WTC11 (cell line): ENCODE results near the gene FOXG1. TPM values are rescaled to one million over a fixed set of nuclear protein-coding genes. Genes with fewer than 3 reads are reported as not detected.

Experiments
- ATAC-seq: fragments of 200-7000 bp; cut with Tn5 transposase; 2 replicates; pipeline ENCODE4 v1.10.0; 2021; ENCODE audit warnings: mild to moderate bottlenecking, moderate library complexity
- CTCF ChIA-PET: fragments of 300-600 bp; sonication (Branson Sonifier 250); formaldehyde crosslinking; loops from one replicate; lab custom pipeline; 2021; ENCODE audit warnings: antibody characterized with exemption; lab: Charles Lee
- POLR2A ChIA-PET: fragments of 350-600 bp; sonication (Branson Sonifier 250); formaldehyde crosslinking; loops from one replicate; lab custom pipeline; 2021; ENCODE audit warnings: antibody characterized with exemption; lab: Charles Lee
- DNase-seq: peaks from one replicate; pipeline ENCODE4 v3.0.0; 2021; ENCODE audit warnings: low spot score
- H3K27ac Mint-ChIP-seq: 2 replicates; pipeline ENCODE4 v1.8.0; 2021; ENCODE audit warnings: mixed read lengths
- H3K27me3 Mint-ChIP-seq: 2 replicates; pipeline ENCODE4 v1.8.0; 2021; ENCODE audit warnings: low read depth, mild to moderate bottlenecking, moderate library complexity, mixed read lengths
- H3K36me3 Mint-ChIP-seq: 2 replicates; pipeline ENCODE4 v1.8.0; 2021; ENCODE audit warnings: mixed read lengths
- H3K4me1 Mint-ChIP-seq: 2 replicates; pipeline ENCODE4 v1.8.0; 2022; ENCODE audit warnings: mixed read lengths
- H3K4me3 Mint-ChIP-seq: 2 replicates; pipeline ENCODE4 v1.8.0; 2021; ENCODE audit warnings: mild to moderate bottlenecking, moderate library complexity, mixed read lengths
- H3K9me3 Mint-ChIP-seq: 2 replicates; pipeline ENCODE4 v1.8.0; 2021; ENCODE audit warnings: mixed read lengths
- EMX1 ChIP-seq: fragments of 250-450 bp; sonication (Bioruptor Pico); IDR thresholded peaks from 2 replicates; pipeline ENCODE4 v1.8.0; 2021; ENCODE audit warnings: mild to moderate bottlenecking
- FOXJ3 ChIP-seq: sonication (generic); formaldehyde crosslinking; IDR thresholded peaks from 2 replicates; pipeline ENCODE4 v1.9.0; 2021; ENCODE audit warnings: missing genetic modification reagents, mild to moderate bottlenecking, borderline replicate concordance
- JAZF1 ChIP-seq: fragments of 250-450 bp; sonication (Bioruptor Pico); IDR thresholded peaks from 2 replicates; pipeline ENCODE4 v1.9.0; 2021; ENCODE audit warnings: moderate library complexity, mild to moderate bottlenecking, inconsistent platforms
- NFATC4 ChIP-seq: fragments of 250-450 bp; sonication (Bioruptor Pico); IDR thresholded peaks from 2 replicates; pipeline ENCODE4 v1.9.0; 2021; ENCODE audit warnings: mild to moderate bottlenecking
- RELA ChIP-seq: sonication (generic); formaldehyde crosslinking; IDR thresholded peaks from 2 replicates; pipeline ENCODE4 v1.8.1; 2022; ENCODE audit warnings: missing genetic modification reagents, mild to moderate bottlenecking, borderline replicate concordance
- SOX15 ChIP-seq: fragments of 250-450 bp; sonication (Bioruptor Pico); IDR thresholded peaks from 2 replicates; pipeline ENCODE4 v1.9.0; 2021; ENCODE audit warnings: mild to moderate bottlenecking
- ZNF263 ChIP-seq: sonication (generic); formaldehyde crosslinking; IDR thresholded peaks from 2 replicates; pipeline ENCODE4 v1.8.1; 2022; ENCODE audit warnings: low read depth, mild to moderate bottlenecking, moderate library complexity, missing genetic modification reagents
- total RNA-seq: library from RNA; stranded (reverse); gene quantifications from 3 replicates; pipeline ENCODE4 v1.2.3, GENCODE V29; 2021
- TF ChIP-seq, protein P1 (sequence below): sonication (generic); formaldehyde crosslinking; IDR thresholded peaks from 2 replicates; pipeline ENCODE4 v1.8.1; 2022; ENCODE audit warnings: mild to moderate bottlenecking, moderate library complexity, missing genetic modification reagents
- TF ChIP-seq, protein P2 (sequence below): sonication (generic); formaldehyde crosslinking; conservative IDR thresholded peaks from 2 replicates; pipeline ENCODE4 v1.8.1; 2022; ENCODE audit warnings: mild to moderate bottlenecking, missing genetic modification reagents
- TF ChIP-seq, protein P3 (sequence below): sonication (generic); formaldehyde crosslinking; IDR thresholded peaks from 2 replicates; pipeline ENCODE4 v1.8.0; 2022; ENCODE audit warnings: mild to moderate bottlenecking, missing genetic modification reagents
- TF ChIP-seq, protein P4 (sequence below): fragments of 250-450 bp; sonication (Bioruptor Pico); IDR thresholded peaks from 2 replicates; pipeline ENCODE4 v1.8.0; 2021; ENCODE audit warnings: mild to moderate bottlenecking
- TF ChIP-seq, protein P5 (sequence below): fragments of 250-450 bp; sonication (Bioruptor Pico); conservative IDR thresholded peaks from 2 replicates; pipeline ENCODE4 v1.9.0; 2021; ENCODE audit warnings: mild to moderate bottlenecking
- TF ChIP-seq, protein P6 (sequence below): sonication (generic); formaldehyde crosslinking; IDR thresholded peaks from 2 replicates; pipeline ENCODE4 v1.8.0; 2022; ENCODE audit warnings: mild to moderate bottlenecking, missing genetic modification reagents

FOXG1 gene
- total RNA-seq, 1 experiment from 2014 or later: 0.09 TPM

DNA sequence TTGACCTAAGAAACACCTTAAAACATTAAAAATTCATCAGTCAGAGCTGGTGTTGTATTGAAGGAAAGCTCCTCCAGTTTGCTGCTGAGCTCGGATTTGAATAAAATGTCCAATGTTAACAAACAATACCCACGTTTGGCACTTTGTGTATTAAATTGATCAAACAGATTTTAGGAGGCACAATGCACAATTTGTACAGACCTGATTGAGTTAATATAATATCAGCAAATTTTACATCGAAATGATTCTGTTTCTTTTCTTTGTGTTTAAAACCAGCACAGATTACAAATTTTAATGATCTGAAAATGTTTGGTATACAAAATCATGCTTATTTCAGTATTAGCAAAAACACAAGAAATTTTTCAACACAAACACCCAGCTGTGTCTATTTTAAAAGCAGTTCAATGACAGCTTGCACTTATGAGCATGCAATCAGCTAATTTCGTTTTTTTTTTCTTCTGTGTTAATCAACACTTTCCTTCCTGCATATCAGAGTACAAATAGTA lies 2.8 kb upstream of the FOXG1 start:
- CTCF ChIA-PET: interaction anchor here (1.1 to 6.2 kb wide), 4 partner anchors 8 to 758 kb away, joined by 3 to 60 read pairs (median 23); no protein-coding TSS in a partner anchor
- no peak overlapping the region for H3K27ac Mint-ChIP-seq

DNA sequence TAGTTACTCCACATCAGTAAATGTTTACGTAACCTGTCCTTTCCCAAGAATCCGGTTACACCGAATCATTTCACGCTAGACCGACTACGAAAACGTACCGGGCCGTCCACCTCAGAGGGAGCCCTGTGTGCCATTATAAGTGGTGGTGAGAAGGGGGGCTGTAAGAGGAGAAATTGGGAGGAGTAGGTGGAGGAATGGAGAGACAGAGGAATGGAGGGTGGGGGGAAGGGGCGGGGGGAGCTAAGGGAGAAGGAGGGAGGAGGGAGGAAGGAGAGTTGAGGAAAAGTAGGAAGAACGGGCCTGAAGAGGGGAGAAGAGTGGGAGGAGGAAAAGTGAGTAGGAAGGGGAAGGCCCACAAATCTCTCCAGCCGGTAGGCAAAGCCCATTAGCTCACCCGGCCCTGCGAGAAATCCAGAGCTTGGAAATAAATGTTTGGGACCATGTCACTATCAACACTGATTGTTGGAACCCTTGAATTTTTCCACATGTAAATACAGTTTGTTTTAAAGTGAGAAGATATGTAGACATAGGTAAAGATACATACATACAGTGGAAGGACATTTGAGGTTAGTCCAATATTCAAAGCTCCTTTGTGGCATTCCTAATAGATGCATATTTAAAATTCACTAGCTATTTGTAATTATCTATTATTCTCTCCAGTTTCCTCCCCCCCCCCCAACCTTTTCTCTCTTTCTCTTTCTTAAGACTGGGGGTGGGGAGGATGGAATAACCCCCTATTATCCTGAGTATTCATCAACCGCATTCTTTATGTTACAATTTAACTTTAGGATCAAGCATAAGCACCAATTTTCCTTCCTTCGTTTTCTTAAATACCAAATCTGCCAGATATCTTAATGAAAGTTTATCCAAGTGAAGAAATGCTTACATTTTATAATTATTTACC lies 2.1 kb upstream of the FOXG1 start:
- no peak for DNase-seq
- CTCF ChIA-PET: interaction anchor here (0.6 to 6.2 kb wide), 7 partner anchors 8 to 1610 kb away, joined by 3 to 60 read pairs (median 5); no protein-coding TSS in a partner anchor
- no peaks in the 10 kb centered on the region for H3K9me3 Mint-ChIP-seq

More for the DNA sequence above, 2.8 kb upstream of the FOXG1 start:
- ATAC-seq: no peak
- POLR2A ChIA-PET: interaction anchor here (2.7 kb wide), 1 partner anchor 10 kb away, joined by 9 read pairs; no protein-coding TSS in a partner anchor
- Mint-ChIP-seq H3K4me1 (peaks cover 54% of the 10 kb centered on the region), H3K4me3 (peak overlapping the region; percentile 44), H3K9me3 (no peaks in the 10 kb centered on the region), H3K27me3 (peaks cover 97% of the 10 kb centered on the region), H3K36me3 (no peaks in the 10 kb centered on the region)
- DNase-seq: no peak
- TF ChIP-seq, protein P1, sequence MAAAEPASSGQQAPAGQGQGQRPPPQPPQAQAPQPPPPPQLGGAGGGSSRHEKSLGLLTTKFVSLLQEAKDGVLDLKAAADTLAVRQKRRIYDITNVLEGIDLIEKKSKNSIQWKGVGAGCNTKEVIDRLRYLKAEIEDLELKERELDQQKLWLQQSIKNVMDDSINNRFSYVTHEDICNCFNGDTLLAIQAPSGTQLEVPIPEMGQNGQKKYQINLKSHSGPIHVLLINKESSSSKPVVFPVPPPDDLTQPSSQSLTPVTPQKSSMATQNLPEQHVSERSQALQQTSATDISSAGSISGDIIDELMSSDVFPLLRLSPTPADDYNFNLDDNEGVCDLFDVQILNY (CRISPR knock-in tag): no peak
- TF ChIP-seq EMX1 (CRISPR knock-in tag) (no peak), JAZF1 (CRISPR knock-in tag) (no peak), FOXJ3 (CRISPR knock-in tag) (no peak), SOX15 (no peak), RELA (CRISPR knock-in tag) (no peak)
- TF ChIP-seq, protein P2, sequence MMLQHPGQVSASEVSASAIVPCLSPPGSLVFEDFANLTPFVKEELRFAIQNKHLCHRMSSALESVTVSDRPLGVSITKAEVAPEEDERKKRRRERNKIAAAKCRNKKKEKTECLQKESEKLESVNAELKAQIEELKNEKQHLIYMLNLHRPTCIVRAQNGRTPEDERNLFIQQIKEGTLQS (CRISPR knock-in tag): no peak

More for the DNA sequence above, 2.1 kb upstream of the FOXG1 start:
- Mint-ChIP-seq H3K27me3 (peaks cover 97% of the 10 kb centered on the region), H3K27ac (no peak overlapping the region), H3K4me1 (peaks cover 51% of the 10 kb centered on the region), H3K4me3 (peak overlapping the region; percentile 44), H3K36me3 (no peaks in the 10 kb centered on the region)
- peak; percentile 4 for ATAC-seq
- TF ChIP-seq, protein P3, sequence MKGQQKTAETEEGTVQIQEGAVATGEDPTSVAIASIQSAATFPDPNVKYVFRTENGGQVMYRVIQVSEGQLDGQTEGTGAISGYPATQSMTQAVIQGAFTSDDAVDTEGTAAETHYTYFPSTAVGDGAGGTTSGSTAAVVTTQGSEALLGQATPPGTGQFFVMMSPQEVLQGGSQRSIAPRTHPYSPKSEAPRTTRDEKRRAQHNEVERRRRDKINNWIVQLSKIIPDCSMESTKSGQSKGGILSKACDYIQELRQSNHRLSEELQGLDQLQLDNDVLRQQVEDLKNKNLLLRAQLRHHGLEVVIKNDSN (CRISPR knock-in tag): no peak
- TF ChIP-seq, protein P4, sequence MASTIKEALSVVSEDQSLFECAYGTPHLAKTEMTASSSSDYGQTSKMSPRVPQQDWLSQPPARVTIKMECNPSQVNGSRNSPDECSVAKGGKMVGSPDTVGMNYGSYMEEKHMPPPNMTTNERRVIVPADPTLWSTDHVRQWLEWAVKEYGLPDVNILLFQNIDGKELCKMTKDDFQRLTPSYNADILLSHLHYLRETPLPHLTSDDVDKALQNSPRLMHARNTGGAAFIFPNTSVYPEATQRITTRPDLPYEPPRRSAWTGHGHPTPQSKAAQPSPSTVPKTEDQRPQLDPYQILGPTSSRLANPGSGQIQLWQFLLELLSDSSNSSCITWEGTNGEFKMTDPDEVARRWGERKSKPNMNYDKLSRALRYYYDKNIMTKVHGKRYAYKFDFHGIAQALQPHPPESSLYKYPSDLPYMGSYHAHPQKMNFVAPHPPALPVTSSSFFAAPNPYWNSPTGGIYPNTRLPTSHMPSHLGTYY (CRISPR knock-in tag): no peak
- peak; percentile 32; the same call in 1 of the 2 replicates for TF ChIP-seq ZNF263
- TF ChIP-seq NFATC4 (CRISPR knock-in tag): no peak
- TF ChIP-seq, protein P5, sequence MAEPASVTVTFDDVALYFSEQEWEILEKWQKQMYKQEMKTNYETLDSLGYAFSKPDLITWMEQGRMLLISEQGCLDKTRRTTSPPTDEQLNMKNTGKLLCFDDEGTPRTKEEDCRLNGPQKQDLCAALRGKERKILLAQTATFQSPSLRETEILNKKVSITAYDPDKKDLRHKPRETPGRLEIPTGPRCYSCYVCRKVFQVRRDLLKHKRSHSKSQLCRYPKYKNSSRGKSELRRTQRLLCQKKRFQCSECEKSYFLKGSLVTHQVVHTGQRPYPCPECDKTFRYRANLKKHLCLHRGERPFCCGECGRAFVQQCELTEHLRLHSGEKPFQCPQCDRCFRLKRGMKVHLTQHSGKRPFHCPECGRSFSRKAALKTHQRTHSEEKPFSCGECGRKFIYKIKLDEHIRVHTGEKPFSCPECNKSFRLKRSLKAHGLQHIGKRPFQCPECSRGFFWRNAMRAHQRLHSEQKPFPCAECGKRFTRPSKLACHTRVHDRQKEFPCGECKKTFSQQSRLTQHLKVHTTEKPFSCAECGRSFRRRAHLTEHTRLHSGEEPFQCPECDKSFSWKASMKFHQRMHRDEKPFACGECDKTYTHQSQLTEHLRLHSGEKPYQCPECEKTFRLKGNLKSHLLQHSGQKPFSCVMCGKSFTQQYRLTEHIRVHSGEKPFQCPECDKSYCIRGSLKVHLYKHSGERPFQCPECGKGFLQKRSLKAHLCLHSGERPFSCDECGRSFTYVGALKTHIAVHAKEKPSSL (CRISPR knock-in tag): no peak
- TF ChIP-seq, protein P6, sequence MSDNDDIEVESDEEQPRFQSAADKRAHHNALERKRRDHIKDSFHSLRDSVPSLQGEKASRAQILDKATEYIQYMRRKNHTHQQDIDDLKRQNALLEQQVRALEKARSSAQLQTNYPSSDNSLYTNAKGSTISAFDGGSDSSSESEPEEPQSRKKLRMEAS (CRISPR knock-in tag): no peak
- POLR2A ChIA-PET: interaction anchor here (2.7 kb wide), 1 partner anchor 10 kb away, joined by 9 read pairs; no protein-coding TSS in a partner anchor
